ENCODE measurements around the gene OTOS. TPM values are rescaled to one million over a fixed set of nuclear protein-coding genes. Genes with fewer than 3 reads are reported as not detected.

OTOS gene
- total and polyA plus RNA-seq, 4 donors, result not detected

DNA sequence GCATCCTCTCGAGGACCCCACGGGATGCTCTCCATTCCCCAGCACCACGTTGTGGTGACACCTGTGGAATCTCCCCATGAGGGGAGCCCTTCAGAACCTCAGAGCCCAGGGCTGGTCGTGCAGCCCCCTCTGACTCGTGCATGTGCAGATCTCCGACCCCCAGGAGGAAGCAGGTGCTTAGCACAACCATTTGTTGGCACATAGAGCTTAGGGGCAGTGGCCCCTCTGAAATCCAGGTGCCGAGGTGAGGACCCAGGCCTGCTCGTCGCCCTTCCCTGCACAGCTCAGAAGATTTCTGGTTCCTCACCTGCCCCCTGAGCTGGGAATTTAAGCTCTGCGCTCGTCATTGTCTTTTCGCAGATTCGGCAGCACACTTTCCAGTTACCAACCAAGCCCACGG lies 1.3 kb upstream of the OTOS start:
- Histone ChIP-seq H3K4me3 (ENCODE audit: low read depth in 1 of 3, low read length in 3 of 3) (no peak overlapping the region), H3K27ac (ENCODE audit: low read depth in 1 of 2, low read length in 2 of 2) (no peak overlapping the region), H3K4me1 (ENCODE audit: control insufficient read depth in 4 of 4, insufficient read depth in 4 of 4, low read length in 3 of 4) (peaks cover 0 to 2% (median 1%) of the 10 kb centered on the region in 4 donors), H3K9me3 (ENCODE audit: control insufficient read depth in 4 of 4, low read length in 3 of 4) (no peaks in the 10 kb centered on the region), H3K36me3 (ENCODE audit: control insufficient read depth in 4 of 4, insufficient read depth in 3 of 4, low read depth in 1 of 4, low read length in 3 of 4) (no peaks in the 10 kb centered on the region), H3K9ac (ENCODE audit: low read depth in 1 of 2, low read length in 2 of 2) (no peak overlapping the region), H3K27me3 (ENCODE audit: control insufficient read depth in 4 of 4, insufficient read depth in 4 of 4, low read length in 3 of 4) (peaks cover 0 to 2% (median 0%) of the 10 kb centered on the region in 4 donors)
- 77% methylated on average over 14 of the region's 14 CpGs for WGBS
- DNase-seq (ENCODE audit: low spot score), result no peak
- no peak for TF ChIP-seq GABPA (IDR thresholded peaks at IDR 0.05 in 1 of 2, conservative IDR thresholded peaks at IDR 0.05 in 1 of 2)

DNA sequence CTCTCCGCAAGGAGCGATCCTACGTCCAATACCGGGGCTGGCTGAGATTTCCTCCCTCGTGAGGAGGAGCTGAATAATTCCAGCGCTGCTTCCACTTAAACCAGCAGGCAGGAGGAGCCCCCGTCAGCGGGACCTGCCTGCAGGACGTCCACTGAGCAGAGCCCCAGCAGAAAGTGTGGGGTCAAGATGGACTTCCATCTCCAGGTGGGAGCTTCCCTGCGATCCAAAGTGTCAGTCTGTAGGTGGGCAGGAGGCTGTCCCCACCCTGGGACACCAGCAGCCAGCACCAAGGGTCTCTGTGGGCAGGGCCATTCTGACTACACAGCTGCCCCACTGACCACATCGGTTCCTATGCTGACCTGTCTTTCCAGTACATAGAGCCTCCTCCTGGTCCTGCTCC lies 462 bp upstream of the OTOS start:
- Histone ChIP-seq H3K27me3 (ENCODE audit: control insufficient read depth in 4 of 4, insufficient read depth in 4 of 4, low read length in 3 of 4) (peaks cover 0 to 2% (median 0%) of the 10 kb centered on the region in 4 donors), H3K9me3 (ENCODE audit: control insufficient read depth in 4 of 4, low read length in 3 of 4) (no peaks in the 10 kb centered on the region), H3K9ac (ENCODE audit: low read depth in 1 of 2, low read length in 2 of 2) (no peak overlapping the region), H3K4me3 (ENCODE audit: low read depth in 1 of 3, low read length in 3 of 3) (no peak overlapping the region), H3K4me1 (ENCODE audit: control insufficient read depth in 4 of 4, insufficient read depth in 4 of 4, low read length in 3 of 4) (peaks cover 0 to 6% (median 3%) of the 10 kb centered on the region in 4 donors), H3K27ac (ENCODE audit: low read depth in 1 of 2, low read length in 2 of 2) (no peak overlapping the region), H3K36me3 (ENCODE audit: control insufficient read depth in 4 of 4, insufficient read depth in 3 of 4, low read depth in 1 of 4, low read length in 3 of 4) (no peaks in the 10 kb centered on the region)
- TF ChIP-seq JUND (IDR thresholded peaks at IDR 0.05) (no peak), ZBTB33 (IDR thresholded peaks at IDR 0.05) (no peak), TAF1 (conservative IDR thresholded peaks at IDR 0.05) (no peak), RAD21 (IDR thresholded peaks at IDR 0.05) (no peak), FOXA1 (IDR thresholded peaks at IDR 0.05) (no peak), SP1 (IDR thresholded peaks at IDR 0.05) (no peak), EGR1 (IDR thresholded peaks at IDR 0.05; ENCODE audit: low read depth in 2 of 2) (no peak), HNF4G (IDR thresholded peaks at IDR 0.05) (no peak), HNF4A (conservative IDR thresholded peaks at IDR 0.05) (no peak), GABPA (IDR thresholded peaks at IDR 0.05 in 1 of 2, conservative IDR thresholded peaks at IDR 0.05 in 1 of 2) (no peak), YY1 (IDR thresholded peaks at IDR 0.05) (no peak), ATF3 (IDR thresholded peaks at IDR 0.05) (no peak), FOXA2 (IDR thresholded peaks at IDR 0.05) (no peak), RXRA (IDR thresholded peaks at IDR 0.05) (no peak), NR2F2 (IDR thresholded peaks at IDR 0.05) (no peak)
- TF ChIP-seq, protein P1, sequence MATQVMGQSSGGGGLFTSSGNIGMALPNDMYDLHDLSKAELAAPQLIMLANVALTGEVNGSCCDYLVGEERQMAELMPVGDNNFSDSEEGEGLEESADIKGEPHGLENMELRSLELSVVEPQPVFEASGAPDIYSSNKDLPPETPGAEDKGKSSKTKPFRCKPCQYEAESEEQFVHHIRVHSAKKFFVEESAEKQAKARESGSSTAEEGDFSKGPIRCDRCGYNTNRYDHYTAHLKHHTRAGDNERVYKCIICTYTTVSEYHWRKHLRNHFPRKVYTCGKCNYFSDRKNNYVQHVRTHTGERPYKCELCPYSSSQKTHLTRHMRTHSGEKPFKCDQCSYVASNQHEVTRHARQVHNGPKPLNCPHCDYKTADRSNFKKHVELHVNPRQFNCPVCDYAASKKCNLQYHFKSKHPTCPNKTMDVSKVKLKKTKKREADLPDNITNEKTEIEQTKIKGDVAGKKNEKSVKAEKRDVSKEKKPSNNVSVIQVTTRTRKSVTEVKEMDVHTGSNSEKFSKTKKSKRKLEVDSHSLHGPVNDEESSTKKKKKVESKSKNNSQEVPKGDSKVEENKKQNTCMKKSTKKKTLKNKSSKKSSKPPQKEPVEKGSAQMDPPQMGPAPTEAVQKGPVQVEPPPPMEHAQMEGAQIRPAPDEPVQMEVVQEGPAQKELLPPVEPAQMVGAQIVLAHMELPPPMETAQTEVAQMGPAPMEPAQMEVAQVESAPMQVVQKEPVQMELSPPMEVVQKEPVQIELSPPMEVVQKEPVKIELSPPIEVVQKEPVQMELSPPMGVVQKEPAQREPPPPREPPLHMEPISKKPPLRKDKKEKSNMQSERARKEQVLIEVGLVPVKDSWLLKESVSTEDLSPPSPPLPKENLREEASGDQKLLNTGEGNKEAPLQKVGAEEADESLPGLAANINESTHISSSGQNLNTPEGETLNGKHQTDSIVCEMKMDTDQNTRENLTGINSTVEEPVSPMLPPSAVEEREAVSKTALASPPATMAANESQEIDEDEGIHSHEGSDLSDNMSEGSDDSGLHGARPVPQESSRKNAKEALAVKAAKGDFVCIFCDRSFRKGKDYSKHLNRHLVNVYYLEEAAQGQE (IDR thresholded peaks at IDR 0.05), result no peak
- TF ChIP-seq, protein P2, sequence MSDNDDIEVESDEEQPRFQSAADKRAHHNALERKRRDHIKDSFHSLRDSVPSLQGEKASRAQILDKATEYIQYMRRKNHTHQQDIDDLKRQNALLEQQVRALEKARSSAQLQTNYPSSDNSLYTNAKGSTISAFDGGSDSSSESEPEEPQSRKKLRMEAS (IDR thresholded peaks at IDR 0.05), result no peak
- TF ChIP-seq, protein P3, sequence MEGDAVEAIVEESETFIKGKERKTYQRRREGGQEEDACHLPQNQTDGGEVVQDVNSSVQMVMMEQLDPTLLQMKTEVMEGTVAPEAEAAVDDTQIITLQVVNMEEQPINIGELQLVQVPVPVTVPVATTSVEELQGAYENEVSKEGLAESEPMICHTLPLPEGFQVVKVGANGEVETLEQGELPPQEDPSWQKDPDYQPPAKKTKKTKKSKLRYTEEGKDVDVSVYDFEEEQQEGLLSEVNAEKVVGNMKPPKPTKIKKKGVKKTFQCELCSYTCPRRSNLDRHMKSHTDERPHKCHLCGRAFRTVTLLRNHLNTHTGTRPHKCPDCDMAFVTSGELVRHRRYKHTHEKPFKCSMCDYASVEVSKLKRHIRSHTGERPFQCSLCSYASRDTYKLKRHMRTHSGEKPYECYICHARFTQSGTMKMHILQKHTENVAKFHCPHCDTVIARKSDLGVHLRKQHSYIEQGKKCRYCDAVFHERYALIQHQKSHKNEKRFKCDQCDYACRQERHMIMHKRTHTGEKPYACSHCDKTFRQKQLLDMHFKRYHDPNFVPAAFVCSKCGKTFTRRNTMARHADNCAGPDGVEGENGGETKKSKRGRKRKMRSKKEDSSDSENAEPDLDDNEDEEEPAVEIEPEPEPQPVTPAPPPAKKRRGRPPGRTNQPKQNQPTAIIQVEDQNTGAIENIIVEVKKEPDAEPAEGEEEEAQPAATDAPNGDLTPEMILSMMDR (IDR thresholded peaks at IDR 0.05; ENCODE audit: low read depth, low read length, missing input control), result no peak
- 78% methylated on average over 11 of the region's 11 CpGs for WGBS
- DNase-seq (ENCODE audit: low spot score), result no peak

All from liver (tissue), 9 donors.